ENCODE data around the gene WDR31.
A peak's percentile ranks its signal among the peaks of the same experiment; 100 is the strongest.

The WDR31 gene

DNA sequence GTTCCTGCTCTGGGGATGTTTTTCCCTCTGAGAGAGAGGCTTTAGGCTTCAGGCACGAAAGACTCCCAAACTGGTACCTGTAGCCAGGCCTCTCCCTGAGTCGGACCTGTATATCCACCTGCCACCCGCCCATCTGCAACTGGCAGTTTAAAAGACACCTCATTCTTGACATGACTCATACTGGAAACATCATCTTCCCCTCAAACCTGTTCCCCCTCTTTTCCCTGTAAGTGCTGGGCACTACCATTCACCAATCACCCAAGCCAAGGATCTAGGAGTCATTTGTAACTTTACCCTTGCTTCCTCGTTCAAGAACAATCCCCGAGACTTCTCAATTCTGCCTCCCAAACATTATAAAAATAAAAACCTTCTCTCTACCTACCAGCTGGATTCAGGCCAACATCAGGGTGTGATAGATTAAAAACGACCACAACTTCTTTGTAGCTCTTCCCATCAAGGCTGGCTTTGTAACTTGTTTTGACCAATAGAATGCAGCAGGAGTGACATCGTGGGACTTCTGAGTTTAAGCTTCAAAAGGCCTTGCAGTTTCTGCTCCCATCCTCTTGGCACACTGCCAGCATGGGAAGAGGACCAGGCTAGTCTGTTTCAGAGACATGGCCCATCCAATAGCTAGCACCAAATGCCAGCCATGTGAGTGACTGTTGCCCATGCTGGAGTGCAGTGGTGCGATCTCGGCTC is 1.8 kb upstream of the WDR31 start:
- peak; percentile 11 for DNase-seq (ENCODE audit: low spot score)

DNA sequence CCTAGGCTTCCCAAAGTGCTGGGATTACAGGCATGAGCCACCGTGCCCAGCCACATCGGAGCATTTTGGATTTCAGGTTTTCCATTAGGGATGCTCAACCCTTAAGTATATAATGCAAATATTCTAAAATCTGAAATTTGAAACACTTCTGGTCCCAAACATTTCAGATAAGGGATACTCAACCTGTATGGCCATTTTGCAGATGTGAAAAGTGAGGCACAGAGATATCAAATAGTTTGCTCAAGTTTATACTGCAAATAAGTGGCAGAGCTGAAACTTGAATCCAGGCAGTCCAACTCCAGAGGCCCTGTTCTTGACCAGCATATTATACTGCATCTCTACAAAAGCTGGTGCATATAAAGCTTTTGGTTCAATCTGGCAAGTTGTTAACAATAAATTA is 2.4 kb downstream of the WDR31 start:
- DNase-seq (ENCODE audit: low spot score), result no peak

DNA sequence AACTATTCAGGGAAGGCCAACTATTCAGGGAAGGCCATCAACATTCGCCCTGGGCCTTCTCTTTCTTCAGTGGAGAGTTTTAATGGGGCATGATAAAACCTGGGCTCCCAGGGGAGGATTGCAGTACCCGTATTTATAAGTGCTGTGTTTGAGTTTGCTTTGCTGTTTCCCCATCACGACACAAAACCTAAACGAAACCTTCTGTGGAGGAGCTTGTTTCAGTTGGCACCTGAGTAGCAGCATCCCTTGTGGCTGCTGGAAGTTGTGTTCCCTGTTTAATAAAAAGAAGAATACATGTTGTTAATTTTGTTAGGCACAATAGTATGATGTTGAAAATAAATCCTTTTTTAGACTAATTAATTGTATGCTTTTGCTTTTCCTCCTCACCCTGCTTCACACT is 8.3 kb downstream of the WDR31 start:
- DNase-seq (ENCODE audit: low spot score), result no peak

DNA sequence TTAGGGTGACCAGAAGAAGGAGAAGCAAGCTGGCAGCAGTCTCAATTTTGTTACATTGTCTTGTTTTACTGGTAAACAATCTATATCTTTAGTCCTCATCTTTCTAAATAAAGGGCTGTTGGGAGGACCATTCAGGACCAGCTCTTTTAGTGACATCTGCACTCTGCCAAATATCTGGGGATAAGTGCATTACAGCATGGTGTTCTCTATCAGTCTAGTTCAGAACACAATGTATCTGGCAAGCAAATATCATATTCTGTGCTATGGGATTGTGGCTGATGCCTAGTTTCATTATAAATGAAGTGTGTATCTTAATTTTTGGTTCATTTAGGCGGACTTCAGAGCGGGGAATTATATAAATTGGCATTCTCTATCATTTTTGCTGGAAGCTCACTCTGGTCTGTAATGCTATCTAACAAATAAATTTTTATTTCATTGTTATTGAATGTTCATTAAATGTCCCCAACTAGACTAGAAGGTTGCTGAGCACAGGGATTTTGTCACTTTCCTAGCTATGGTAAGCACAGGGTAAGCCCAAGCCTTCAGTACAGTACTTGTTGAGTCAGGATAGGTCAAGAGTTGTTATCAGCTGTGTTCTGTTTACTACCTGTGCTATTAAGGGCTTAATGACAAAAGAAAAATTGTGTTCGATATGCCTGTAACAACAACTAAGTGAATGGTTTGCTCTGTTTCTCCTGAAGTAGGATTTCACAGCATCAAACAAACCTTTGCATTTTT is 11.9 kb downstream of the WDR31 start:
- no peak for DNase-seq (ENCODE audit: low spot score)

DNA sequence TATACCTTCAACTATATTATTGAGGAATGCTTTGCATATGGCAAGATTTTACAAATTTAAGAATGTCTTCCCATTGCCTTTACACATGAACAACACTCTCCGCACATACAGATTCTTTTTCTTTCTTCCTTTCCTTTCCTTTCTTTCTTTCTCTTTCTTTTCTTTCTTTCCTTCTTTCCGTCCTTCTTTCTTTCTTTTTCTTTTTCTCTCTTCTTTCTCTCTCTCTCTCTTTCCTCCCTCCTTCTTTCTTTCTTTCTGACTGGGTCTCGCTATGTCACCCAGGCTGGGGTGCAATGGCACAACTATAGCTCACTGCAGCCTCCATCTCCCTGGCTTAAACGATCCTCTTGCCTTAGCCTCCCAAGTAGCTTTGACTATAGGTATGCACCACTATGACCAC is 13.8 kb downstream of the WDR31 start:
- no peak for DNase-seq (ENCODE audit: low spot score)

DNA sequence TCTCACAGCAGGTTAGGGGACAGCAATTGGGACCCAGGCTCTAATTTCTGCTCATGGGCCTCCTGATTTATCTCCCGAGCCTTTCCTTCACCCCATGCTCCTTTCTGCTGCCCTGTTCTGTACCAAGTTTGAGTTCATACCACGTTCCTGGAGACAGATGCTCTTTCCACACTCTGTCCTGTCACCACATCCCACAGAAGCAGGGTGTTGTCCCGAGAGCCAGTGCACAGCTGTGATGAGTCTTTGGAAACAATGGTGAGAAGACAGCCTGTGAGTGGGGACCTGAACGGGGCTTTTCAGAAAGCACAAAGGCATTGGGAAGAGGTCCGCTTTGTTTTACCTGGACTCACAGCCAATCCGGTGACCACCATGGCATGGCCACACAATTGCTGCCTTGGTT is 17.4 kb downstream of the WDR31 start:
- DNase-seq (ENCODE audit: low spot score), result no peak

DNA sequence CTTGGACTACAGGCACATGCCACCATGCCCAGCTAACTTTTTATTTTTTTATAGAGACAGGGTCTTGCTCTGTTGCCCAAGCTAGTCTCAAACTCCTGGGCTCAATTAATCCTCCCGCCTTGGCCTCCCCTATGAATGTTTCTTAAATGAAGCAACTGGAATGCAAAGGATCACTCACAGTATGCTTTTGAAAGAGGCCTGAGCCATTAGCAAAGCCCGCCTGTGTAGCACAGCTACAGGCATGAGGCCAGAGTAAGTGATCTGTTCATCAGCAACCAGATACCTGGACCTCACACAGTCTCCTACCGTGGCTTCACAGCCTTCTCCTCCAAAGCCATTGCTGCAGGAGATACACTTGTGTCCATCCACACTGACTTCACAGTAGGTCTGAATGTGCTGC is 20.0 kb downstream of the WDR31 start:
- no peak for DNase-seq (ENCODE audit: low spot score)

DNA sequence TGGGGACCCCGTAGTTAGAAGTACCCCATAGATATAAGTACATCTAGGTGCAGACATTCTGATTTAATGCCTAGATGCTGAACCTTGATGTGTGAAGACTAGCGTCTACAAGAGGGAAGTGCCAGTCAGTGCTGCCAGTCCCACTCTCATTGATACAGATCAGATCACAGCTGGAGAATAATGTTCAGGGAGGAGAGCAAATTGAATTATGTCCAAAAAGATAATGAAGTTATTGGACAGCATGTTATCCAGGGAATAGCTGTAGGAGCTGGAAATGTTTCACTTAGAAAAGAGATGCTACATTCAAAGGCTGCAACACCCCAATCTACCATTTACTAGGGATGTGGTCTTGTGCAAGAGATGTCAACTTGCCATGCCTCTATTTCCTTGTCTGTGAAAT is 21.0 kb downstream of the WDR31 start:
- no peak for DNase-seq (ENCODE audit: low spot score)

DNA sequence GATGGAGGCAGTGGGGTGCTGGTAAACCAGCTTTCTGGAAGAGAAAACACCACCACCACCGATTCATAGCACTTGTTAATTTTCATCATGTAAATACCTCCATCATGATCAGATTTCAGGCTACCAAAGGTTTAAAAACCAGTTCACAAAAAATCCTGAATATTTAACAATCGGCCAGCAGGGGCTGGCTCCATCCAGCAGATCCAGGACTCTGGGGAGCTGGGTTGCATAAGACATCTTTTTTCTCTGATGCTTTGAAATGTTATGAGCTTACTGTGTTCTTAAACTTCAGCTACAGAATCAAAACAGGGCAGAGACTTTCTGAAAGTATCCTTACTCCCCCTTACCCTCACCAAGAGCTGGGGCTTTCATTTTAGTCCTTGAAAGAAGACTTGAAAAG is 22.3 kb downstream of the WDR31 start:
- DNase-seq (ENCODE audit: low spot score), result no peak

DNA sequence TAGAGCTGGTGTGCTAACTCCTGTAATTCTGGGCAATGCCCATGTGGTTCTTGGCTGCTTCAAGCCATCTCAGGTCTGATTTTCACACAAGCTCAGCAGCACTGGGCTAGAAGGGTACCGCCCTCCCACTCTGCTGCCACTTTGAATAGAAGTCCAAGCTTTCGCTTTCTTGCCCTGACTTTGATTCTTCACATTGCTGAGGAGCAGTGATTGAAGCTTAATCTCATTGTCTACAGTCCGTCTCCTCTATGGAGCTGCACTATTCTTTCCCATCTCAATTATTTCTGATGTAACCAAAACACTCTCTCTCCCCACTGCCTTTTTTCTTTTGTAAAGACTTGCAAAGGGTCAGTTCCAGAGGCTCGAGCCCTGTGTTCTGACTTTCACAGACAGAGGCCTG is 24.0 kb downstream of the WDR31 start:
- DNase-seq (ENCODE audit: low spot score), result no peak

DNA sequence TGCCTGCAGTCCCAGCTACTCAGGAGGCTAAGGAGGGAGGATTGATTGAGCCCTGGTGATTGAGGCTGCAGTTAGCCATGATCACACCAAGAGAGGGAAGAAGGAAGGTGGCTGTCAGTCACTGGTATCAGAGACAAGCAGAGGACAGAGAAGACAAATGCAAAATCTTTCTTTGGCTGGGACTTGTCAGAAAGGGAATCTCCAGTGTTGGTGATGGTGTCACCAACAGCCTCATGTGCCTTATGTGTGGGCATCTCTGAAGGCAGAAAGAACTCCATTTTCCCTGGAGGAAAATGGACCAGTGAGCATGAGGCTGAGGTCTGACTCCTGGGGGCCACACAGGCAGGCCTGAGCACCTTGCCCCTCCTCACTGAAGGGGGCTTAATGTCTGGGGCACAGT is 24.8 kb downstream of the WDR31 start:
- no peak for DNase-seq (ENCODE audit: low spot score)

DNA sequence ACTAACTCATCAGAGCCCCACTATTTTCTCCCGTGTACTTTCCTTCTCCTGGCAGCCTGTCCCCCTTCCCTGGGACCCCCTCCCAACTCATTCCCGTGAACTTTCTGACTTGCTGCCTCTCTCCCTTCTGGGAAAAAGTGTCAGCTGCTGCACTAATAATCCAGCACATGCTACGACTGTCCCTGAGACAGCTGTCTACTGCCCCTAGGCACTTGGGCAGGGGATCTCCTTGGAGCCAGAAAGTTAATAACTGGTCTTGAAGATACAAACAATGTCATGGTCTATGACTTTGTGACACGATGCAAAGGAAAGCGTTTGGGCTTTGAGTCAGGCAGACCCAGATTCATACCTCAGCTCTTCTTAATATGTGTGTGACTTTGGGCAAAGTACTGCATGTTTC is 26.8 kb downstream of the WDR31 start:
- no peak for DNase-seq (ENCODE audit: low spot score)

DNA sequence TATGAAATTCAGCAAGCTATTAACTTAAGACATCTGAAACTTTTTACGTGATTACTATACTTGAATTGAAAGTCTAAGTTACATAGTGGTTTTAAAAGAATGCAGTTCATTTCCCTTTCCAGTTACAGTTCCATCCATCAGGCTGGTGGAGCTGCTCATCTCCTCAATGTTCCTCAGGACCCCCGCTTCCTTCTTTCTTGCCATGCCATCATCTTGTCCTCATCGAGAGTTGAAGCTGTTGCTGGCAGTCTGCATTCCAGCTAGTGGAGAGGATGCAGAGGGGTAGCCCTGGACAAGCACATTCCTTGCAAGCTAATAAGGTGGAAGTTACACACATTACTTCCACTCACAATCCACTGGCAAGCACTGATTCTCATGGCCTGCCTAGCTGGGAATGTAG is 28.1 kb downstream of the WDR31 start:
- no peak for DNase-seq (ENCODE audit: low spot score)

DNA sequence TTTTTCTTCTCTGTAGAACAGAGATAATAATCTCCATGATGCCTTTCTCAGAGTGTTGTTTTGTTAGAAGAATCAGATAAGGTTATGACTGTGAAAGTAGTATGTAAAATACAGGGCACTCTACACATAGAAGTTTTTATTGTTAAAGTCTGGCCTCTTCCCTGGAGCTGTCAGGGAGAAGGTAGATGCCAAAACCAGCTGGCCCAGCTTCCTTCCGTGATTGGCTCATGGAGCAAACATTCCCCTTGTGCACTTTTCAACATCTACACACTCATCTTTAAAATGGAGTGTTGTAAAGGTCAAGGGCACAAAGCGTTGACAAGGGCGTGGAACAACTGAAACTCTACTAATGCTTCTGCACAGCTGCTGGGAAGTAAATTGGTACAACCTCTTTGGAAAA is 29.5 kb downstream of the WDR31 start:
- DNase-seq (ENCODE audit: low spot score), result no peak

DNA sequence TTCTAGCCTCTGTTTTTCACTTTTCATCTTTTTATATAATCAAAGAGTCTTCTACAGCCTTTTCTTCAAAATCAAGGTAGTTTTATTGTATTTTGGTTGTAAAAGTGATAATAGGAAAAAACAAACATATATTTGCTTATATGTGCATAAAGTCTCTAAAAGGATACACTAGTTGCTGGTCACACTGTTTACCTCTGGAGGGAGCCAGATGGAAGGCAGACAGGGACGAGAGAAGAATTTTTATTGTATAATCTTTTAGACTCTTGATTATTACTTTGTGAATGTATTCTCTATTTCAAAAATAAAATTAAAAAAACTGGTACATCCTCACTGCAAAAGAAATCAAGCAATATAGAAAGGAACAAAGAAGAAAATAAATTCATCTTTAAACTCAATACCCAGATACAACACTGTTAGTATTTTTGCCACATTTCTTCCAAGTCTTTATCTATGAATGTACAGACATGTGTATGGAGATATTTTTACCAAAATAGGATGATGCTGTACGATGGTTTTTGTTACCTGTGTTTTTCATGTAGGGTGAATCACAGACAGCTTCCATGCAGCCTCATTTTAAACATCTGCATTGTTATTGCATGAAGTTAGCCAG is 30.8 kb downstream of the WDR31 start:
- DNase-seq (ENCODE audit: low spot score), result peak; percentile 68

DNA sequence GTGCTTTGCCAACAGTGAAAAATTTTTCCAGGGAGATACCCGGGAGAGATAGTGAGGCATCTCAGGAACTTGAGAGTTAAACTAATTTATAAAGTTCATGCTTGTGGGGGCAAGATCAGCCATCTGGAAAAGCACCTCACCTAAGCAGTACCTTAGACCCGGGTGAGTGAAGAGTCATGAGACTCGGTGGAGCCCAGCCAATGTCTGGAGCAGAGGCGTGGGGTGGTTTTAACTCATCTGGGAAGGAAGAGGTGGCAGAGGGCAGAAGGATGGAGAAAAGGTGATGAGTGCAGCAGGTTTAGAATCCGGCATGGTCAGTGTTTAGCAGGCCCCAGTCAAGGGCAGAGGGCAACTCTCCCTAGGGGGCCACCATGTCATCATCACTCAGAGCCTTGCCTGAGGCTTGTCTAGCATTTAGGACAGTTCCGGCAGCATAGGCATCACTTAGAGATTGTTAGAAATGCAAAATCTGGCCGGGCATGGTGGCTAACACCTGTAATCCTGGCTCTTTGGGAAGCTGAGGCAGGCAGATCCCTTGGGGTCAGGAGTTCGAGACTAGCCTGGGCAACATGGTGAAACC is 32.6 kb downstream of the WDR31 start:
- no peak for DNase-seq (ENCODE audit: low spot score)

DNA sequence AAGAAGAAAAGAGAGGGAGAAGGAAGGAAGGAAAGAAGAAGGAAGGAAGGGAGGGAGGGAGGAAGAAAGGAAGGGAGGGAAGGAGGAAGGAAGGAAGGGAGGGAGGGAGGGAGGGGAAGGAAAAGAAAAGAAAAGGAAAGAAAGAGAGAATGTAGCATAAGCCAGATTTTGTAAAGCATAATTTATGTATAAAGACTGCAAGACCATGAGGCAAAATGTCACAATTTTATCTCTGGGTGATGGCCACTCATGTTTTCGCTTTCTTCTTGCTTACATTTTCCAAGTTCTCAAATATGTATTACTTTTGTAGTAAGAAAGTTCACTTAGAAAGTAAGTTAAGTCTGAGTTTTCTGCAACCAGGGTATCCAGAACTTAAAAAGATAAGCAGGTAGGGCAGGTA is 33.5 kb downstream of the WDR31 start:
- no peak for DNase-seq (ENCODE audit: low spot score)

DNA sequence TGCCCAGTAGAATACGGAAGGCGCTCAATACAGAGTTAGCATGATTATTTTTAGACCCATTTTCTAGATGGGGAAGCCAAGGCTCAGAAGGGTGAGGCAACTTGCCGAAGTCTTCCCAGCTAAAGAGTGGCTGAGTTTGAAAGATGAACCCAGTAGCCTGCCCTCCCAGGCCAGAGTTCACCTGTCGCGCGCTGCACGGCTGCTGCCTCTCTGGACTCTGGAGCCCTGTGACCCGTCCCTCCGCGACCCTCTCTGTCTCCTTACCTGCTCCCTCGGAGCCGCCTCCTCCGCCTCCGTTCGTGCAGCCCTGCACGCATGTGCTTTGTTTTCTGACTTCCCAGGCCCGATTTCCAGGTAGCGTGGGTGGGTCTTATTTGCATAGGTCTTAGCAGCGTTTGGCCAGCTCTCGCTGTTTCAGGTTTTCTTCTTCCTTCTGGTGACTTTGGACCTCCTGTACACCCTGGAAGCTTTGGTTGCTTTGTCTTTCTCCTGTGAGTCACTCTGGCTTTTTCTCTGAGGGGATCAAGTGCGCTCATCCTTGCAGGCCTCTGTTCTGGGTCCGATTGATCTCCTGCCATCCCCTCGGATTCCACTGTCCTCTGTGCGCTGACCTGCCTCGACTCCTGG is 37.2 kb downstream of the WDR31 start, which contains the start of gene RNF183:
TSS of gene RNF183 (minus strand) at position 585 of the 627 bp plus-strand sequence. CDS start 5,192 bp downstream, outside the sequence.
- DNase-seq (ENCODE audit: low spot score), result no peak

DNA sequence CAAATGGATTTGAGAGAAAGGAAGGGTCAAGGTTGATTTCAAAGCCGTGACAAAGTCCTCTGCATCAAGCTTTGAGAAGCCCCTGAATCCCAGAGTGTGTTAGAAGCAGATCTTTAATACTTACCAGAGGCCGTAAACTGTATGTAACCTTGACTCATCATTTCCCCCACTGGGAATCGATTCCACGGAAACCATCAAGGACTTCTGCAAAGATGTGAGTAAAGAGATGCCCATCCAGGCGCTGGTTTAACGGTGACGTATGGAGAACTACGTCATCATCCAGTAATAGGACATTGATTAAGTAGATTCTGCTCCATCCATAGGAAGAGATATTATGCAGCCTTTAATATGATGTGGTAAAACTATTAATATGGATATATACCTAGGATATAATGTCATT is 38.5 kb downstream of the WDR31 start:
- no peak for DNase-seq (ENCODE audit: low spot score)

DNA sequence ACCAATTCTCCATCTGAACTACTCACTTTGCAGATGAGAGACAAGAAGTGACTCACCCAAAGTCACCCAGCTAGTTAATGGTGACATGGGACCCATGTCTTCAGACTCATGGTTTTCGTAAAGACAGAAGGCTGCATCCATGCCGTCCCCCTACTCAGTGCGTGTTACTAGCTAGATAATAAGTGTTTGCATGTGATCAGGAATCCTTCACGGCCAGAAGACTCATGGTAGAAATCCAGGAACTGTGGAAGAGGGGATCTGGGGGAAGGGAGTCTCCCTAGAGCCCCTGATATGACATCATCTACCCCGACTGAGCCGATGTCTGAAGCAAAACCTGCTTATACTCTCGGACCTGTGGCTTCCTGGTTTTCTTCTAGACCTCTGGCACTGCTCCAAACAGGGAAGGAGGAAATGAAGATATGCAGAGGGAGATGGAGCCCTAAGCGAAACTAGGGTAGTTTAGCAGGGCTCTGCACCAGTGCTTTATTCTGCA is 40.2 kb downstream of the WDR31 start:
- DNase-seq (ENCODE audit: low spot score), result no peak

DNA sequence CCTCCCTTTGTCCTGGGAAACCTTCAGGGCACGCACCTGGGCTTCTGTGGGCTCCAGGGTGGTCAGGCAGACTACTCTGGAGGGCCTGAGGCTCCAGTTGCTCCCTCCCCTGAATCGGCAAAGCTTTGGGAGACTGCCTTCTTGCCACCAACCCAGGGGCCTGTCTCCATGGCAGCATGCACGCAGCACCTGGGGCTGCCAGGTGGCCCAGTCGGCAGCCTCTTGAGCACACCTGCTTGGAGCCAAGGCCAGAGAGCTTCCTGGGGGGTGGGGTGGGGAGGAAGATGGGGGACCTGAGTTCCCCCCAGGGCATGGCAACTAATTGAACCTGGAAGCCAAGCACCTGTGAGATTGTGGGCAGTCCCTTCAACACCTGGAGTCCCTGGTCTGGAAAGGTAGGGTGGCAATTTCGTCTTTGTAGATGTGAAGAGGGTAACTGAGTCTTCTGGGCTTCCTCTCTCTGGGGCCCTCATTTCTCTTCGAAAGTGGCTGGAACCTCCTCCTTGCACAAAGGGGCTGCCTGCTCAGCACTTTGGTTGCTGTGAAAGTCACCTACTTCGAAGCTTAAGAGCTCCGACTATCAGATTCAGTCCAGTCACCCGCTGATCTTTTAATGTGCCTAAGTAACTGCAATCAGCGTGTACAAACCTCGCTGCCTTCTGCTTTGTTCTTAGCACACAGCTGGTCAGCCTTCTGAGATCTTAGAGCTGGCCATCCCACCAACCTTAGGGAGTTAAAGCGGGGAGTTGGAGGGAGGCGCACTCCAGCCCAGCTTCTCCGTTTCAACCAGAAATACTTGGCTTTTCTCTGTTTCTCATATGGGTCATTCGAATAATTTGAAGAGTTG is 40.9 kb downstream of the WDR31 start:
- no peak for DNase-seq (ENCODE audit: low spot score)
